Lung (tissue), 12 donors: ENCODE results near the gene IL24. TPM values are rescaled to one million over a fixed set of nuclear protein-coding genes. Genes with fewer than 3 reads are reported as not detected.
A peak's percentile ranks its signal among the peaks of the same experiment; 100 is the strongest.

Source experiments
- ATAC-seq: fragments of 200-7000 bp; cut with Tn5 transposase; one replicate; pipeline ENCODE4 v1.9.1; 2020; ENCODE audit warnings: moderate number of reproducible peaks; ENCODE audit not compliant: insufficient read depth, low FRiP score
- DNase-seq, 3 donors: peaks; one replicate each; pipeline ENCODE4 v3.0.0-alpha.2; 2013 to 2017
- H3K27ac ChIP-seq, 2 donors: one replicate each; pipeline ENCODE4 v1.5.1; 2013; ENCODE audit warnings: mild to moderate bottlenecking in 2 of 2, moderate library complexity in 2 of 2, control low read depth in 1 of 2, inconsistent platforms in 1 of 2, low read depth in 1 of 2, low read length in 1 of 2
- H3K27me3 ChIP-seq, 3 donors: one replicate each; pipeline ENCODE4 v1.5.1; 2013; ENCODE audit warnings: low read length in 2 of 3; ENCODE audit not compliant: control insufficient read depth in 3 of 3, insufficient read depth in 3 of 3
- H3K36me3 ChIP-seq, 4 donors: one replicate each; pipeline ENCODE4 v1.5.1; 2013; ENCODE audit warnings: low read length in 4 of 4, mild to moderate bottlenecking in 1 of 4, moderate library complexity in 1 of 4; ENCODE audit not compliant: control insufficient read depth in 4 of 4, insufficient read depth in 4 of 4
- H3K4me1 ChIP-seq, 5 donors: one replicate each; pipeline ENCODE4 v1.5.1; 2013; ENCODE audit warnings: low read length in 5 of 5, mild to moderate bottlenecking in 2 of 5, moderate library complexity in 1 of 5; ENCODE audit not compliant: control insufficient read depth in 5 of 5, insufficient read depth in 5 of 5
- H3K4me3 ChIP-seq: one replicate; pipeline ENCODE4 v1.5.1; 2013; ENCODE audit warnings: mild to moderate bottlenecking, control low read depth, moderate library complexity
- H3K9ac ChIP-seq, 2 donors: one replicate each; pipeline ENCODE4 v1.5.1; 2013; ENCODE audit warnings: low read length in 2 of 2, control low read depth in 1 of 2; ENCODE audit not compliant: insufficient read depth in 1 of 2
- H3K9me3 ChIP-seq, 4 donors: one replicate each; pipeline ENCODE4 v1.5.1; 2013; ENCODE audit warnings: low read length in 3 of 4, mild to moderate bottlenecking in 1 of 4, moderate library complexity in 1 of 4; ENCODE audit not compliant: control insufficient read depth in 4 of 4, insufficient read depth in 3 of 4
- WGBS, 2 donors: extraction: QIAGEN DNeasy Blood & Tissue Kit; methylation state at CpG; one replicate each; pipeline ENCODE4 v1.1.7; 2013; 5-methylcytosine and 5-hydroxymethylcytosine counted together
- polyA plus RNA-seq, 2 donors: library from polyadenylated mRNA; stranded (reverse); fragments of 200-250 nt; gene quantifications; one replicate each; pipeline ENCODE4 v1.2.1, GENCODE V29; 2013
- total RNA-seq, 2 donors: library from RNA; depleted of rRNA in 1 of 2; stranded (reverse); fragments of >200 nt in 1 of 2; gene quantifications; one replicate each; pipeline ENCODE4 v1.2.1, GENCODE V29; 2014 to 2021
- TF ChIP-seq, protein P1 (sequence below): IDR thresholded peaks from 2 replicates; pipeline ENCODE4 v1.5.1; 2012; ENCODE audit warnings: mild to moderate bottlenecking; ENCODE audit errors: control extremely low read depth, extremely low read depth
- donor health status: control.
- donor health status: control.
- donor health status: Bipolar disorder and iron deficiency.
- donor health status: healthy.
- donor health status: DM: yes; HTN: yes; CAD: no.

Gene IL24
- total and polyA plus RNA-seq, 4 donors, result 0.67 to 8.7 TPM; not detected in 2

DNA sequence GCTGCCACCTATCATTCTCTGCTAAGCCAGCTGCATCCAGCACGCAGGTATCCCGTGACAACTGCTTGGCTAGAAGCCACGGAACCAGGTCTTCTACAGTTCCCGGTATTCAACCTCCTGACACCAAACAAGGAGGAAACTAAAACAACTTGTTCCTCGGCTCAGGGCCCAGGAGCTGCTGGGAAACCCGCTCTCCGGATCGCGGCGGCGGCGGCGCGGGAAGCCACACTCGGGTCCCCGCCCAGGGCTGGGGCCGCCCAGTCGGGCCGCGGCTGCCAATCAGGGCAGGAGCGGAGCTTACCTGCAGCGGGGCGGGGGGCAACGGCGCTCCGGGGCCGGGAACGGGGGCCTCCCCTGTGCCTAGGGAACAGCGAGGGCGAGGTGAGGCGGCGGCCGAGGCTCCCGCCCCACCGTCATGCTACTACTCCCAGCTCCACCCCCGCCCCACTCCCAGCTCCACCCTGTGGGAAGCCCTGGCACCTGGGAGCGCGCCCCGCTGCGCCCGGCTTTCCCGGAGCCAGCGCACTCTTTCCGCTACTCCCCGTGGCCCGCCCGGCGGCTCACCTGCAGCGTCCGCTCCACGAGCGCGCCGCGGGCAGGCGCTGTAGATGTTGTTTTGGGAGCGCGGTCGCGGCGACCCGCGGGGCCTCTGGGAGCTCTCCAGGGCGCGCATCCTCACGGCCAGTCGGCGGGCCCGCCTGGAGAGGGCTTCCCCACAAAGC lies 12.1 kb downstream of the IL24 start:
- DNase-seq (peak; percentile 55 to 85 (median 76)), ATAC-seq (peak; percentile 84)
- WGBS, 2 donors, result 1 to 3% methylated on average over 56 to 69 of the region's 69 CpGs
- Histone ChIP-seq H3K27ac (peak overlapping the region in 1 of 2 donors; percentile 57), H3K9me3 (no peaks in the 10 kb centered on the region), H3K4me3 (peak overlapping the region; percentile 27), H3K27me3 (peaks cover 0 to 23% (median 11%) of the 10 kb centered on the region in 3 donors), H3K9ac (no peak overlapping the region), H3K36me3 (no peaks in the 10 kb centered on the region), H3K4me1 (peaks cover 0 to 9% (median 4%) of the 10 kb centered on the region in 5 donors)
- TF ChIP-seq, protein P1, sequence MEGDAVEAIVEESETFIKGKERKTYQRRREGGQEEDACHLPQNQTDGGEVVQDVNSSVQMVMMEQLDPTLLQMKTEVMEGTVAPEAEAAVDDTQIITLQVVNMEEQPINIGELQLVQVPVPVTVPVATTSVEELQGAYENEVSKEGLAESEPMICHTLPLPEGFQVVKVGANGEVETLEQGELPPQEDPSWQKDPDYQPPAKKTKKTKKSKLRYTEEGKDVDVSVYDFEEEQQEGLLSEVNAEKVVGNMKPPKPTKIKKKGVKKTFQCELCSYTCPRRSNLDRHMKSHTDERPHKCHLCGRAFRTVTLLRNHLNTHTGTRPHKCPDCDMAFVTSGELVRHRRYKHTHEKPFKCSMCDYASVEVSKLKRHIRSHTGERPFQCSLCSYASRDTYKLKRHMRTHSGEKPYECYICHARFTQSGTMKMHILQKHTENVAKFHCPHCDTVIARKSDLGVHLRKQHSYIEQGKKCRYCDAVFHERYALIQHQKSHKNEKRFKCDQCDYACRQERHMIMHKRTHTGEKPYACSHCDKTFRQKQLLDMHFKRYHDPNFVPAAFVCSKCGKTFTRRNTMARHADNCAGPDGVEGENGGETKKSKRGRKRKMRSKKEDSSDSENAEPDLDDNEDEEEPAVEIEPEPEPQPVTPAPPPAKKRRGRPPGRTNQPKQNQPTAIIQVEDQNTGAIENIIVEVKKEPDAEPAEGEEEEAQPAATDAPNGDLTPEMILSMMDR, result no peak

DNA sequence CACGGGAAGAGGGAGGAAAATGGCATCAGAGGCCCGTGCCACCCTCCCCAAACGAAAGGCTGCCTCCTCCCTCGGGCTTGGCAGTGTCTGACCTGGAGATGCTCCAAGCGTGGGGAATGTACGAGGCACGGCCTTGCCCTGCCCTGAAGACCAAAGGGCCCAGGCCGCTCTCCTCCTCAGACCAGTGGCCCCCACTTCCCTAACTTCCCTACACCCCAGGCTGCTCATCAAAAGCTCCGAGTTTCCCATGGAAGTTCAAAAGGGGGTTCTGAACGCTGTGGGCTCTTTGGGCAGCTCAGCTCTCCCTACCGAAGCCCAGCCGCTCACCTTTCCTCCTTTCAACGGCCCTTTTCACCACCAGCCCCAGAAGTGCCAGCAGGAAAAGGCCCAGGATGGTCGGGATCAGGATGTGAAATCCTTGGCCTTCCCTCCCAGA lies 12.7 kb downstream of the IL24 start:
- ATAC-seq (peak; percentile 5), DNase-seq (no peak)
- Histone ChIP-seq H3K27me3 (peaks cover 0 to 23% (median 11%) of the 10 kb centered on the region in 3 donors), H3K27ac (peak overlapping the region in 1 of 2 donors; percentile 57), H3K9me3 (no peaks in the 10 kb centered on the region), H3K4me3 (peak overlapping the region; percentile 27), H3K36me3 (no peaks in the 10 kb centered on the region), H3K9ac (no peak overlapping the region), H3K4me1 (peaks cover 0 to 9% (median 4%) of the 10 kb centered on the region in 5 donors)
- TF ChIP-seq, protein P1, result no peak
- 25 to 32% methylated on average over 14 of the region's 14 CpGs for WGBS, 2 donors

DNA sequence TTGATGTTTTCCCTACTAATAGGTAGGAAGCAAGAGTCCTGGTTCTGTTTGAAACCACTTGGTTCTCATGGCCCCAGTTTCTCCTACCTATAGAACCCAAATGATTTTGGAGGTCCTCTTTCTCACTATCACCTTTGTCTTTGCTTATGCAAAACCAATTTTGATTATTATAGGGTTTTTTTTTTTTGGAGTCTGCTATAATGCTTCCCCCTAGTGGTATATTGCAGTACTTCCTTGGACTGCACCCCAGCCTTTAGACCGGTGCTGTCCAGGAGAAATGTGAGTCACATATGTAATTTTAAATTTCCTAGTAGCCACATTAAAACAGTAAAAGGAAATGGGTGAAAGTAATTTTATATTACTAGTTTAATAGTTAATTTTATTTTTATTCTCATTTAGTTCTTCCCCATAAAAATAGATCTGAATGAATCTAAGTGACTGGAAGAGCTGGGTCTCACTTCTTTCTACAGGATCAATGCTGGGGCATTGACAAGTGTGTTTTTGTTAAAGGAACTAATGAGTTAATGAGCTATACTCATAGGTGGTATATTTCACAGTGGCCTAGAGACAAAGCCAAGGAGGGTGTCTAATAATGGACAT lies 13.9 kb downstream of the IL24 start:
- Histone ChIP-seq H3K9ac (no peak overlapping the region), H3K27me3 (peaks cover 0 to 23% (median 11%) of the 10 kb centered on the region in 3 donors), H3K4me1 (peaks cover 0 to 9% (median 4%) of the 10 kb centered on the region in 5 donors), H3K9me3 (no peaks in the 10 kb centered on the region), H3K4me3 (no peak overlapping the region), H3K36me3 (no peaks in the 10 kb centered on the region), H3K27ac (no peak overlapping the region)
- TF ChIP-seq, protein P1, result peak; percentile 56
- WGBS, 2 donors, result 0% methylated on average over 1 of the region's 1 CpG
- DNase-seq (peak in 2 of 3 donors; percentile 58 to 66), ATAC-seq (no peak)
